MCF 10A (cell line): ENCODE data around the gene OLFML3. TPM values are rescaled to one million over a fixed set of nuclear protein-coding genes. Genes with fewer than 3 reads are reported as not detected.

Experiments
- BruUV-seq: library from RNA; stranded (reverse); fragments of 400-500 nt; replicated peaks from 2 replicates; lab custom pipeline; 2021; lab: Mats Ljungman, UMichigan
- CTCF ChIA-PET: fragments of 300-600 bp; sonication (Branson Sonifier 250); formaldehyde crosslinking; extraction: SDS; loops from one replicate; lab custom pipeline; 2021; ENCODE audit warnings: antibody characterized with exemption, inconsistent platforms; lab: Yijun Ruan, JAX
- POLR2A ChIA-PET: fragments of 300-600, 350-650 bp; sonication (Branson Sonifier 250); formaldehyde crosslinking; extraction: SDS; loops from one replicate; lab custom pipeline; 2020; ENCODE audit warnings: antibody characterized with exemption, inconsistent platforms; lab: Yijun Ruan, JAX
- DNase-seq: peaks from one replicate; pipeline ENCODE4 v3.0.0-alpha.2; 2018; ENCODE audit not compliant: unreplicated experiment
- H3K27ac Mint-ChIP-seq: one replicate; pipeline ENCODE4 v1.8.0; 2022; ENCODE audit warnings: mild to moderate bottlenecking, low read depth, mixed read lengths; ENCODE audit not compliant: unreplicated experiment
- H3K27me3 Mint-ChIP-seq: one replicate; pipeline ENCODE4 v1.8.0; 2022; ENCODE audit warnings: mixed read lengths; ENCODE audit not compliant: insufficient read depth, unreplicated experiment
- H3K36me3 Mint-ChIP-seq: one replicate; pipeline ENCODE4 v1.8.0; 2022; ENCODE audit warnings: mild to moderate bottlenecking, moderate library complexity, mixed read lengths; ENCODE audit not compliant: insufficient read depth, unreplicated experiment
- H3K4me1 Mint-ChIP-seq: one replicate; pipeline ENCODE4 v1.8.0; 2022; ENCODE audit warnings: mixed read lengths; ENCODE audit not compliant: insufficient read depth, unreplicated experiment
- H3K4me3 Mint-ChIP-seq: one replicate; pipeline ENCODE4 v1.8.0; 2022; ENCODE audit warnings: mild to moderate bottlenecking, moderate library complexity, mixed read lengths; ENCODE audit not compliant: unreplicated experiment
- H3K9me3 Mint-ChIP-seq: one replicate; pipeline ENCODE4 v1.8.0; 2022; ENCODE audit warnings: mixed read lengths; ENCODE audit not compliant: unreplicated experiment
- intact Hi-C: fragments of 100-400 bp; cut with micrococcal nuclease; formaldehyde crosslinking; loops from 2 replicates; pipeline ENCODE4 v1.14.1; 2022
- total RNA-seq: library from RNA; stranded (reverse); gene quantifications from 2 replicates; pipeline ENCODE4 v1.2.3, GENCODE V29; 2022
- TF ChIP-seq, protein P1 (sequence below): fragments of 200-600 bp; IDR thresholded peaks from one replicate; pipeline ENCODE4 v1.8.0; 2022; ENCODE audit warnings: antibody characterized with exemption, mild to moderate bottlenecking; ENCODE audit not compliant: unreplicated experiment

The OLFML3 gene
- total RNA-seq, 1 experiment from 2014 or later = 0.30 TPM

GRCh38 chr1:114025609-114026401, 46.5 kb downstream of the OLFML3 start:
- Mint-ChIP-seq H3K9me3 (no peaks in the 10 kb centered on the region), H3K4me1 (no peaks in the 10 kb centered on the region), H3K27me3 (no peaks in the 10 kb centered on the region), H3K36me3 (no peaks in the 10 kb centered on the region), H3K27ac (no peak overlapping the region), H3K4me3 (no peak overlapping the region)
- DNase-seq = no peak
- CTCF ChIA-PET = interaction anchor here (0.6 to 1.0 kb wide), 2 partner anchors 9 to 108 kb away, joined by 3 read pairs; no protein-coding TSS in a partner anchor
- POLR2A ChIA-PET = no interaction called here
- TF ChIP-seq, protein P1, sequence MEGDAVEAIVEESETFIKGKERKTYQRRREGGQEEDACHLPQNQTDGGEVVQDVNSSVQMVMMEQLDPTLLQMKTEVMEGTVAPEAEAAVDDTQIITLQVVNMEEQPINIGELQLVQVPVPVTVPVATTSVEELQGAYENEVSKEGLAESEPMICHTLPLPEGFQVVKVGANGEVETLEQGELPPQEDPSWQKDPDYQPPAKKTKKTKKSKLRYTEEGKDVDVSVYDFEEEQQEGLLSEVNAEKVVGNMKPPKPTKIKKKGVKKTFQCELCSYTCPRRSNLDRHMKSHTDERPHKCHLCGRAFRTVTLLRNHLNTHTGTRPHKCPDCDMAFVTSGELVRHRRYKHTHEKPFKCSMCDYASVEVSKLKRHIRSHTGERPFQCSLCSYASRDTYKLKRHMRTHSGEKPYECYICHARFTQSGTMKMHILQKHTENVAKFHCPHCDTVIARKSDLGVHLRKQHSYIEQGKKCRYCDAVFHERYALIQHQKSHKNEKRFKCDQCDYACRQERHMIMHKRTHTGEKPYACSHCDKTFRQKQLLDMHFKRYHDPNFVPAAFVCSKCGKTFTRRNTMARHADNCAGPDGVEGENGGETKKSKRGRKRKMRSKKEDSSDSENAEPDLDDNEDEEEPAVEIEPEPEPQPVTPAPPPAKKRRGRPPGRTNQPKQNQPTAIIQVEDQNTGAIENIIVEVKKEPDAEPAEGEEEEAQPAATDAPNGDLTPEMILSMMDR = no peak
- no TSS peak for BruUV-seq
- intact Hi-C loops = no loop called here

DNA sequence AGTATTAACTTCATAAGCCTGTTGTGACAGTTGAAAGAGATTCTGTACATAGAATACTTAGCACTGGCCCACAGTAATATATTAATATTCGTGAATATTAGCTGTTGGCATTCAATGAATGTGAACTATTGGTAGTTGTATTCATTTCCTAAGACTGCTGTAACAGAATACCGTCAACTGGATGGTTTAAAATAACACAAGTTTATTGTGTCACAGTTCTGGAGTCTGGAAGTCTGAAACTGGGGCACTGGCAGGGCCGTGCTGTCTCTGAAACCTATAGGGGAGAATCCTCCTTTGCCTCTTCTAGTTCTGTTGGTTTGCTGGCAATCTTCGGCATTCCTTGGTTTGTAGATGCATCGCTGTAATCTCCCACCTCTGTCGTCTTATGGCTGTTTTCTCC, 47.5 kb downstream of the OLFML3 start:
- intact Hi-C loops = no loop called here
- BruUV-seq = no TSS peak
- no peaks in the 10 kb centered on the region for H3K9me3 Mint-ChIP-seq
- no peak overlapping the region for H3K4me3 Mint-ChIP-seq
- POLR2A ChIA-PET = no interaction called here
- CTCF ChIA-PET = no interaction called here
- TF ChIP-seq, protein P1 = no peak
- H3K27me3 Mint-ChIP-seq = no peaks in the 10 kb centered on the region
- no peaks in the 10 kb centered on the region for H3K4me1 Mint-ChIP-seq
- DNase-seq = no peak
- no peaks in the 10 kb centered on the region for H3K36me3 Mint-ChIP-seq
- H3K27ac Mint-ChIP-seq = no peak overlapping the region

Other genes with a start within 250 kb of the OLFML3 start
- 8.4 and 13.0 TPM in 2 replicates for gene PHTF1, start 220.0 kb upstream of the OLFML3 start, total RNA-seq
- 11.8 and 15.7 TPM in 2 replicates for gene RSBN1, start 167.0 kb upstream of the OLFML3 start, total RNA-seq
- 0.42 and 0.89 TPM in 2 replicates for gene PTPN22, start 107.8 kb upstream of the OLFML3 start, total RNA-seq
- gene BCL2L15, start 91.9 kb upstream of the OLFML3 start, total RNA-seq = 0.27 and 2.3 TPM in 2 replicates
- 20.4 and 21.3 TPM in 2 replicates for gene AP4B1, start 74.7 kb upstream of the OLFML3 start, total RNA-seq
- gene DCLRE1B, start 74.1 kb upstream of the OLFML3 start, total RNA-seq = 6.9 and 8.1 TPM in 2 replicates
- 46.7 and 50.2 TPM in 2 replicates for gene HIPK1, start 50.1 kb upstream of the OLFML3 start, total RNA-seq
- gene SYT6, start 174.4 kb downstream of the OLFML3 start, total RNA-seq = not detected in 2 replicates